ENCODE data around the gene ITGA8. TPM values are rescaled to one million over a fixed set of nuclear protein-coding genes. Genes with fewer than 3 reads are reported as not detected.
A peak's percentile ranks its signal among the peaks of the same experiment; 100 is the strongest.

ITGA8 gene
- total RNA-seq, 1 experiment from 2014 or later: not detected

DNA sequence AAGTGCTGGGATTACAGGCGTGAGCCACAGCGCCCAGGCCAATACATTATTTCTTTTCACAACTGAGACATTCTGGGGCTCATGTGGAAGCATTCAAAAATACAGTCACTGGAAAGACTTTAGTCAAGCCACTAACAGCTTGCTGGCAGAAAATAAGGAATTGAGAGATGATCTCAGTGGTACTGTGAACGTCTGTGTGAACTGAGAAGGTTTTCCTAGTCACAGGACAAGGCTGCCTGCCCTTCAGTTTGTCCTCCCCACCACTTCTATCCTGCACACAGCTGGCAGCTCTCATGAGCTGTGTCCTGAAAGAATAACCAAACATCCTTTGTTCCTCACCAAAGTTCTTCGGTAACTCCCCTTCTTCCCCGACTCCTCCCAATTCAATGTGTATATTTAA is 31.3 kb upstream of the ITGA8 start:
- CTCF ChIA-PET: interaction anchor here (0.6 kb wide), 1 partner anchor 778 kb away, joined by 3 read pairs; no protein-coding TSS in a partner anchor
- Mint-ChIP-seq H3K27ac (ENCODE audit: unreplicated experiment) (no peak overlapping the region), H3K27me3 (ENCODE audit: unreplicated experiment) (no peaks in the 10 kb centered on the region), H3K36me3 (ENCODE audit: insufficient read depth, unreplicated experiment) (no peaks in the 10 kb centered on the region), H3K4me3 (ENCODE audit: low read depth, unreplicated experiment) (no peak overlapping the region), H3K4me1 (ENCODE audit: low read depth, unreplicated experiment) (peaks cover 9% of the 10 kb centered on the region), H3K9me3 (ENCODE audit: low read depth, unreplicated experiment) (no peaks in the 10 kb centered on the region)
- intact Hi-C loops (cut with micrococcal nuclease; ENCODE audit: unreplicated experiment): no loop called here
- BruUV-seq (replicated peaks): no TSS peak
- DNase-seq: no peak
- TF ChIP-seq, protein P1, sequence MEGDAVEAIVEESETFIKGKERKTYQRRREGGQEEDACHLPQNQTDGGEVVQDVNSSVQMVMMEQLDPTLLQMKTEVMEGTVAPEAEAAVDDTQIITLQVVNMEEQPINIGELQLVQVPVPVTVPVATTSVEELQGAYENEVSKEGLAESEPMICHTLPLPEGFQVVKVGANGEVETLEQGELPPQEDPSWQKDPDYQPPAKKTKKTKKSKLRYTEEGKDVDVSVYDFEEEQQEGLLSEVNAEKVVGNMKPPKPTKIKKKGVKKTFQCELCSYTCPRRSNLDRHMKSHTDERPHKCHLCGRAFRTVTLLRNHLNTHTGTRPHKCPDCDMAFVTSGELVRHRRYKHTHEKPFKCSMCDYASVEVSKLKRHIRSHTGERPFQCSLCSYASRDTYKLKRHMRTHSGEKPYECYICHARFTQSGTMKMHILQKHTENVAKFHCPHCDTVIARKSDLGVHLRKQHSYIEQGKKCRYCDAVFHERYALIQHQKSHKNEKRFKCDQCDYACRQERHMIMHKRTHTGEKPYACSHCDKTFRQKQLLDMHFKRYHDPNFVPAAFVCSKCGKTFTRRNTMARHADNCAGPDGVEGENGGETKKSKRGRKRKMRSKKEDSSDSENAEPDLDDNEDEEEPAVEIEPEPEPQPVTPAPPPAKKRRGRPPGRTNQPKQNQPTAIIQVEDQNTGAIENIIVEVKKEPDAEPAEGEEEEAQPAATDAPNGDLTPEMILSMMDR (IDR thresholded peaks at IDR 0.05; ENCODE audit: unreplicated experiment): no peak

DNA sequence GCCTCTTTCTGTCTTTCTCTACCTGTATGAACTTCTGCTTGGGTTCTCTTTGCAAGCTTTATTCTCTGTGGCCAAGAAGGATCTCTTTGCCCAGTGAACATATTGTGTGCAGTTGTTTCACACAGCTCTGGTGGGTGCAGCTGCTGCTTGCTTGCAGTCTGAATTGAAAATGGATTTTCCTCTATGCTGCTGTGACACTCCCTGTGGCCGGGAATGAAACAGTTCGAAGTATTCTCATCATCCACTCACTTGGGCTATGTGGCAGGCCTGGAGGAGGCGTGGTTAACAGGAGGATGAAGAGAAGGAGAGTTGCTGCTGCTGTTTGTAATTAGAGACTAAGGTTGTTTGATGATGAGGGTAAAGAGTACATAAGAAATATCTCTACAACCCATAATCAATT is 28.4 kb upstream of the ITGA8 start:
- BruUV-seq (replicated peaks): no TSS peak
- H3K27me3 Mint-ChIP-seq (ENCODE audit: unreplicated experiment): no peaks in the 10 kb centered on the region
- TF ChIP-seq, protein P1 (IDR thresholded peaks at IDR 0.05; ENCODE audit: unreplicated experiment): no peak
- no peak overlapping the region for H3K27ac Mint-ChIP-seq (ENCODE audit: unreplicated experiment)
- intact Hi-C loops (cut with micrococcal nuclease; ENCODE audit: unreplicated experiment): no loop called here
- no peak overlapping the region for H3K4me3 Mint-ChIP-seq (ENCODE audit: low read depth, unreplicated experiment)
- no peaks in the 10 kb centered on the region for H3K36me3 Mint-ChIP-seq (ENCODE audit: insufficient read depth, unreplicated experiment)
- CTCF ChIA-PET: no interaction called here
- peak; percentile 6 for DNase-seq
- H3K4me1 Mint-ChIP-seq (ENCODE audit: low read depth, unreplicated experiment): peaks cover 9% of the 10 kb centered on the region
- H3K9me3 Mint-ChIP-seq (ENCODE audit: low read depth, unreplicated experiment): no peaks in the 10 kb centered on the region

DNA sequence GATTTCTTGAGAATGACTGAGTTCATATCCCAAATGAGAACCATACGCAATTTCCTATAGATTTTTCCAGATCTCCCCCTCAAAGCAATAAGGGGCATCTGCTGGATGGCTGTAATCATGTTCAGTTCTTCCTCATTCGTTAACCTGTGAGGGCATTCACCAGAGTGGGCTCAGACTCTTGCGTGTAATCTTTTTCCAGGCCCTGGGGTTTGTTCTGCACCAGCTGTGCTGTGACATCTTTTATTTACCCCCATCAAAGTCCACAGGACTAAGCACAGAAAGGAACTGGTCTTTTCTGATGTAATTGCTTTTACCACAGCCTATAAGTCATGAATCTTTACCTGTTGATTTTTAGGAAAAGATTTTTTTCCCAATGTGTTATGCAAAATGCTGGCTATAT is 27.9 kb upstream of the ITGA8 start:
- no peak overlapping the region for H3K4me3 Mint-ChIP-seq (ENCODE audit: low read depth, unreplicated experiment)
- TF ChIP-seq, protein P1 (IDR thresholded peaks at IDR 0.05; ENCODE audit: unreplicated experiment): no peak
- H3K36me3 Mint-ChIP-seq (ENCODE audit: insufficient read depth, unreplicated experiment): no peaks in the 10 kb centered on the region
- H3K4me1 Mint-ChIP-seq (ENCODE audit: low read depth, unreplicated experiment): peaks cover 9% of the 10 kb centered on the region
- intact Hi-C loops (cut with micrococcal nuclease; ENCODE audit: unreplicated experiment): no loop called here
- CTCF ChIA-PET: no interaction called here
- no TSS peak for BruUV-seq (replicated peaks)
- no peaks in the 10 kb centered on the region for H3K27me3 Mint-ChIP-seq (ENCODE audit: unreplicated experiment)
- no peaks in the 10 kb centered on the region for H3K9me3 Mint-ChIP-seq (ENCODE audit: low read depth, unreplicated experiment)
- DNase-seq: no peak
- H3K27ac Mint-ChIP-seq (ENCODE audit: unreplicated experiment): no peak overlapping the region

DNA sequence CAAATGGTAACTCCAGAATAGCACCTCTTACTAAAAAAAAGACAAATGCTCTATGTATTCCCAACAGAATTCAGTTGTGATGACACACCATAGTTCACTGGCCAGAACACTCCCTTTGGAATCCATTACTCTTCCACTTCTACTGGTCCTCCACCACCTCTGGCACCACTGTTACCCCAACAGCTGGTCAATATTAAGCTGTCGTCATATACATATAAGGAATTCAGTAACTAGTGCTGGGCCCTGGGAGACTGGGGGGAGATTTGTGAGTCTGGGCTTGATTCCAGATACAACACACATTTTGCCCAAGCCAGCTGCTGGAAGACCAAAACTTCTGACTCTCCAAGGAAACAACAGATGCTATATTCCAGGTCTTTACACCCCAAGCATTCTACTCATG is 26.0 kb upstream of the ITGA8 start:
- TF ChIP-seq, protein P1 (IDR thresholded peaks at IDR 0.05; ENCODE audit: unreplicated experiment): no peak
- no peak for DNase-seq
- no peak overlapping the region for H3K4me3 Mint-ChIP-seq (ENCODE audit: low read depth, unreplicated experiment)
- H3K9me3 Mint-ChIP-seq (ENCODE audit: low read depth, unreplicated experiment): no peaks in the 10 kb centered on the region
- CTCF ChIA-PET: no interaction called here
- H3K4me1 Mint-ChIP-seq (ENCODE audit: low read depth, unreplicated experiment): peaks cover 9% of the 10 kb centered on the region
- intact Hi-C loops (cut with micrococcal nuclease; ENCODE audit: unreplicated experiment): no loop called here
- H3K36me3 Mint-ChIP-seq (ENCODE audit: insufficient read depth, unreplicated experiment): no peaks in the 10 kb centered on the region
- no TSS peak for BruUV-seq (replicated peaks)
- no peaks in the 10 kb centered on the region for H3K27me3 Mint-ChIP-seq (ENCODE audit: unreplicated experiment)
- H3K27ac Mint-ChIP-seq (ENCODE audit: unreplicated experiment): no peak overlapping the region
